ENCODE measurements around the gene FNDC5.

DNA sequence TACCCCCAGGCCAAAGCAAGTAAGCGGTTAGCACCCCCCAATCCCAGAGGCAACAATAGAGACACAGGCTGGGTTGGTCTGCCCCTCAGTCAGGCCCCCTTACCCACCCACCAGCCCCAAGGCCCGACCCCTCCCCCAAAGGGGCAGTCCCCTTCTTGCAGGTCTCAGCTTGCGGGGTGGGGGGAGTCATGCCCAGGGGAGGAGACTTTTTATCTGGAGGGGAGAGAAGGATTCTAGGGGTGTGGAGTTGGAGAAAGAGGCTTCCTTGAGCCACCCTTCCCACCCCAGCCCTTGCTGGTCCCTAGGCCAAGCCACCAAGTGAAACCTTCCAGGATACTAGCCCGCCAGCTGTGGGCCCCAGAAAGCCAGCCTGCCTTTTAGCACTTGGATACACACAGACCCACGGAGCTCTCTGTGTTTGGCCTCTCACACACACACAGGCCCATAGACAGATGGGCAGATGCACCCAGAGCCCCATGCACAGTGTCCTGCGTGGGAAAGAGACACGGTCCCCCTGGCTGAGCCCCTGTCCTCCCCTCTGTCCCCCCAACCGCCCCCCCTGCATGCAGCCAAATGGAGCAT, 23.4 kb upstream of the FNDC5 start:
- TF ChIP-seq, protein P1, sequence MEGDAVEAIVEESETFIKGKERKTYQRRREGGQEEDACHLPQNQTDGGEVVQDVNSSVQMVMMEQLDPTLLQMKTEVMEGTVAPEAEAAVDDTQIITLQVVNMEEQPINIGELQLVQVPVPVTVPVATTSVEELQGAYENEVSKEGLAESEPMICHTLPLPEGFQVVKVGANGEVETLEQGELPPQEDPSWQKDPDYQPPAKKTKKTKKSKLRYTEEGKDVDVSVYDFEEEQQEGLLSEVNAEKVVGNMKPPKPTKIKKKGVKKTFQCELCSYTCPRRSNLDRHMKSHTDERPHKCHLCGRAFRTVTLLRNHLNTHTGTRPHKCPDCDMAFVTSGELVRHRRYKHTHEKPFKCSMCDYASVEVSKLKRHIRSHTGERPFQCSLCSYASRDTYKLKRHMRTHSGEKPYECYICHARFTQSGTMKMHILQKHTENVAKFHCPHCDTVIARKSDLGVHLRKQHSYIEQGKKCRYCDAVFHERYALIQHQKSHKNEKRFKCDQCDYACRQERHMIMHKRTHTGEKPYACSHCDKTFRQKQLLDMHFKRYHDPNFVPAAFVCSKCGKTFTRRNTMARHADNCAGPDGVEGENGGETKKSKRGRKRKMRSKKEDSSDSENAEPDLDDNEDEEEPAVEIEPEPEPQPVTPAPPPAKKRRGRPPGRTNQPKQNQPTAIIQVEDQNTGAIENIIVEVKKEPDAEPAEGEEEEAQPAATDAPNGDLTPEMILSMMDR (conservative IDR thresholded peaks at IDR 0.05), result no peak
- TF ChIP-seq ZFX (IDR thresholded peaks at IDR 0.05), result no peak
